ENCODE measurements around the gene LTBP3.

The LTBP3 gene

GRCh38 chr11:65595543-65596281, 37.6 kb upstream of the LTBP3 start, which contains the start of gene KCNK7 (continued):
- TF ChIP-seq AEBP2 (tag by site-specific recombination; IDR thresholded peaks at IDR 0.05; ENCODE audit: borderline replicate concordance) (no peak), ZNF585B (tag by site-specific recombination; IDR thresholded peaks at IDR 0.05) (no peak), ZNF404 (tag by site-specific recombination; IDR thresholded peaks at IDR 0.05) (no peak), ZNF645 (tag by site-specific recombination; IDR thresholded peaks at IDR 0.05) (no peak), PRDM2 (tag by site-specific recombination; IDR thresholded peaks at IDR 0.05; ENCODE audit: borderline replicate concordance) (no peak), ZNF747 (tag by site-specific recombination; IDR thresholded peaks at IDR 0.05) (no peak), ZNF639 (tag by site-specific recombination; IDR thresholded peaks at IDR 0.05) (no peak), ZNF660 (tag by site-specific recombination; IDR thresholded peaks at IDR 0.05) (no peak), ZNF133 (tag by site-specific recombination; IDR thresholded peaks at IDR 0.05) (no peak), ZFHX2 (tag by site-specific recombination; conservative IDR thresholded peaks at IDR 0.05) (peak; percentile 62), ZNF623 (tag by site-specific recombination; IDR thresholded peaks at IDR 0.05) (no peak), KLF8 (tag by site-specific recombination; IDR thresholded peaks at IDR 0.05) (no peak; the same call in 1 of the 2 replicates), ZNF488 (tag by site-specific recombination; IDR thresholded peaks at IDR 0.05) (no peak), ZBTB26 (tag by site-specific recombination; optimal IDR thresholded peaks at IDR 0.05) (no peak), ZNF169 (tag by site-specific recombination; IDR thresholded peaks at IDR 0.05) (no peak), SETDB1 (IDR thresholded peaks at IDR 0.05; ENCODE audit: insufficient read length, low read length) (no peak), EGR2 (tag by site-specific recombination; IDR thresholded peaks at IDR 0.05; ENCODE audit: low read depth) (peak; percentile 49; the same call in 1 of the 2 replicates), ZNF549 (tag by site-specific recombination; IDR thresholded peaks at IDR 0.05) (no peak), ZNF132 (tag by site-specific recombination; IDR thresholded peaks at IDR 0.05; ENCODE audit: borderline replicate concordance) (no peak), ZNF398 (tag by site-specific recombination; IDR thresholded peaks at IDR 0.05) (peak; percentile 52; the same call in 1 of the 2 replicates), ZIC2 (tag by site-specific recombination; IDR thresholded peaks at IDR 0.05) (peak; percentile 63), ZNF626 (tag by site-specific recombination; IDR thresholded peaks at IDR 0.05) (no peak), ZNF654 (tag by site-specific recombination; IDR thresholded peaks at IDR 0.05; ENCODE audit: low read depth) (no peak), ZNF24 (tag by site-specific recombination; IDR thresholded peaks at IDR 0.05) (peak; percentile 89; the same call in 1 of the 2 replicates), ZSCAN23 (tag by site-specific recombination; IDR thresholded peaks at IDR 0.05) (no peak), ZNF23 (tag by site-specific recombination; IDR thresholded peaks at IDR 0.05; ENCODE audit: borderline replicate concordance) (no peak)

Measured in HEK293 (cell line).